AG04450 (cell line): ENCODE data around the gene GRAP2. TPM values are rescaled to one million over a fixed set of nuclear protein-coding genes. Genes with fewer than 3 reads are reported as not detected.

Source experiments
- CTCF ChIA-PET: fragments of 300-600, 350-600 bp; formaldehyde crosslinking; extraction: SDS; loops from one replicate; lab custom pipeline; 2022; ENCODE audit warnings: antibody characterized with exemption, inconsistent platforms; lab: Charles Lee
- POLR2A ChIA-PET: fragments of 350-600 bp; formaldehyde crosslinking; extraction: SDS; loops from one replicate; lab custom pipeline; 2021; ENCODE audit warnings: antibody characterized with exemption, inconsistent platforms; lab: Yijun Ruan, JAX
- DNase-seq: peaks from one replicate; pipeline ENCODE4 v3.0.0-alpha.2; 2011; ENCODE audit warnings: low read depth, low spot score
- H3K27ac ChIP-seq: one replicate; pipeline ENCODE4 v1.5.1; 2012; ENCODE audit warnings: low read depth, low read length, control low read depth
- H3K27me3 ChIP-seq: one replicate; pipeline ENCODE4 v1.6.0; 2012; ENCODE audit warnings: low read length; ENCODE audit not compliant: control insufficient read depth, insufficient read depth
- H3K4me3 ChIP-seq: 2 replicates; pipeline ENCODE4 v1.5.1; 2011; ENCODE audit warnings: mild to moderate bottlenecking, low read depth, low read length, control low read depth
- H3K9me3 ChIP-seq: 2 replicates; pipeline ENCODE4 v1.5.1; 2012; ENCODE audit warnings: low read length; ENCODE audit not compliant: control insufficient read depth, insufficient read depth
- CTCF ChIP-seq: IDR thresholded peaks from 2 replicates; pipeline ENCODE4 v1.5.1; 2011; ENCODE audit warnings: low read depth, low read length, control low read depth, inconsistent platforms
- polyA plus RNA-seq: library from polyadenylated mRNA; depleted of rRNA; stranded (reverse); fragments of >200 nt; gene quantifications from 2 replicates; pipeline ENCODE4 v1.2.3, GENCODE V29; 2011

GRAP2 gene
- polyA plus RNA-seq, 1 experiment = not detected

DNA sequence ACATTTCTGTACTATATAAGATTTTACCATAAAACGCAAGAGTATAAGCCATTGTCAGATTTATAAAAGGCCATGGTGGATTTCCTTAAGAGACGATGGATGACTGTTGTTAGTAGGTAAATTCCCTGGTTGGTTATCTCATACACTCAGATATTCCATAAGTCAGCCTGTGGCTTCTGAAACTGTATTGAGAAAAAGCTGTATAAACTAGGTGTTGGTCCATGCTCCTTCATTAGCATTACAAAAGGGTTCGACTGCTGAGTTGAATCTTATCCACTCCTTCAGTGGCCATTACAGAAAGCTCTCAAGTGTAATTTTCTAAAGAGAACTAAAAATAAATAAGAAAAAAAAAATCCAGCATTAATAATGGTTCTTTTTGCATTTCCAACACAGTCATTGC is 5.3 kb downstream of the GRAP2 start:
- no peak for TF ChIP-seq CTCF
- Histone ChIP-seq H3K9me3 (no peaks in the 10 kb centered on the region), H3K27ac (no peak overlapping the region), H3K27me3 (peaks cover 32% of the 10 kb centered on the region), H3K4me3 (no peak overlapping the region)
- POLR2A ChIA-PET = interaction anchor here (0.6 kb wide), 1 partner anchor 441 kb away, joined by 3 read pairs; no protein-coding TSS in a partner anchor
- no peak for DNase-seq
- CTCF ChIA-PET = no interaction called here

- H3K9me3 ChIP-seq = no peaks in the 10 kb centered on the region
- no peak for TF ChIP-seq CTCF
- peaks cover 26% of the 10 kb centered on the region for H3K27me3 ChIP-seq
- H3K4me3 ChIP-seq = no peak overlapping the region
- no peak overlapping the region for H3K27ac ChIP-seq
- ChIA-PET CTCF (no interaction called here), POLR2A (no interaction called here)
- DNase-seq = no peak
Measured at GRCh38 chr22:39907047-39907446, 6.2 kb downstream of the GRAP2 start.

GRCh38 chr22:39907605-39908097 is 6.8 kb downstream of the GRAP2 start:
- Histone ChIP-seq H3K4me3 (no peak overlapping the region), H3K27ac (no peak overlapping the region), H3K27me3 (peaks cover 26% of the 10 kb centered on the region), H3K9me3 (no peaks in the 10 kb centered on the region)
- POLR2A ChIA-PET = no interaction called here
- DNase-seq = no peak
- CTCF ChIA-PET = no interaction called here
- TF ChIP-seq CTCF = no peak

DNA sequence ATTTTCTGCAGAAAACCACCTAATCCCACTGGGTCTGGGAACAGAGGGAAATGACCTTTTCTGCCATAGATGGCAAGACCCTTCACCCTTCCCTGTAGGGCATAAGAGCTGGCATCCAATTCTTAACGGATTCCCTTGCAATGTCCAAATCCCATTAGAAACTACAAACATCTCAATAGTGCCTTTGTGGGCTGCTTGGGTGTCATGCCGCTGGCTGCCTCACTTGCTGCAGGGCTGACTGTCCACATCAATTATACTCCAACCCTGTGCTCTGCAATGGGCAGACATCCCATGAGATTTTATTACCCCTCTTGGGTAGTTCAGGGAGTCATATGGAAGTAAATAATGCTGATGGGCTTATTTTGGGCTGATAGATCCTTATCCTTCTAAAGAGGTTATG is 7.3 kb downstream of the GRAP2 start:
- CTCF ChIA-PET = no interaction called here

DNA sequence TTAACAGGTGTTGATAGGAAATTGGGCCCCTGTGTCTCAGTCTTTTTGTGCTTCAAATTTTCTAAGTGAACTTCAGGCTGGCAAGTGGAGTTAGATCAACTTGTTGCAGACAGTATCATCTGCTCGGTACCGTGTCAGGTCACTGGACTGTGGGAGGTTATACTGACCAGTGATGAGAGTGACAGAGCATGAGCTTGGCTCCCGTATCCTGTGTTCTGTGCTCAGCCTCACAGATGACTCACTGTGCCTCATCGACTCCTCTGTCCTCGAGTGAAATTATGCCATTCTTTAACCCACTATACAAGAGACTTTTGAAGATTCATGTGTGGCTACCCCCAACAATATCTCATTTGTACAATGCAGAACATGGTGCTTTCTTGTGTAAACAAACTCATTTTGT is 7.9 kb downstream of the GRAP2 start:
- no peak for DNase-seq
- Histone ChIP-seq H3K4me3 (no peak overlapping the region), H3K27ac (no peak overlapping the region), H3K9me3 (no peaks in the 10 kb centered on the region), H3K27me3 (peaks cover 26% of the 10 kb centered on the region)
- ChIA-PET CTCF (no interaction called here), POLR2A (no interaction called here)
- TF ChIP-seq CTCF = no peak

More for the DNA sequence above, 7.3 kb downstream of the GRAP2 start:
- no peak for TF ChIP-seq CTCF
- Histone ChIP-seq H3K27me3 (peaks cover 21% of the 10 kb centered on the region), H3K4me3 (no peak overlapping the region), H3K9me3 (no peaks in the 10 kb centered on the region), H3K27ac (no peak overlapping the region)
- POLR2A ChIA-PET = no interaction called here
- DNase-seq = no peak
